NCI-H1436 (cell line): ENCODE measurements around the gene UBE3C.
A peak's percentile ranks its signal among the peaks of the same experiment; 100 is the strongest.
"Not testable (repeated sequence)": the region's sequence is repeated elsewhere in the genome, so short reads cannot be mapped to it uniquely, and the experiment has no call there.

Experiments used
- DNase-seq: peaks from one replicate; lab custom pipeline; 2025; lab: John Stamatoyannopoulos, UW

UBE3C gene

DNA sequence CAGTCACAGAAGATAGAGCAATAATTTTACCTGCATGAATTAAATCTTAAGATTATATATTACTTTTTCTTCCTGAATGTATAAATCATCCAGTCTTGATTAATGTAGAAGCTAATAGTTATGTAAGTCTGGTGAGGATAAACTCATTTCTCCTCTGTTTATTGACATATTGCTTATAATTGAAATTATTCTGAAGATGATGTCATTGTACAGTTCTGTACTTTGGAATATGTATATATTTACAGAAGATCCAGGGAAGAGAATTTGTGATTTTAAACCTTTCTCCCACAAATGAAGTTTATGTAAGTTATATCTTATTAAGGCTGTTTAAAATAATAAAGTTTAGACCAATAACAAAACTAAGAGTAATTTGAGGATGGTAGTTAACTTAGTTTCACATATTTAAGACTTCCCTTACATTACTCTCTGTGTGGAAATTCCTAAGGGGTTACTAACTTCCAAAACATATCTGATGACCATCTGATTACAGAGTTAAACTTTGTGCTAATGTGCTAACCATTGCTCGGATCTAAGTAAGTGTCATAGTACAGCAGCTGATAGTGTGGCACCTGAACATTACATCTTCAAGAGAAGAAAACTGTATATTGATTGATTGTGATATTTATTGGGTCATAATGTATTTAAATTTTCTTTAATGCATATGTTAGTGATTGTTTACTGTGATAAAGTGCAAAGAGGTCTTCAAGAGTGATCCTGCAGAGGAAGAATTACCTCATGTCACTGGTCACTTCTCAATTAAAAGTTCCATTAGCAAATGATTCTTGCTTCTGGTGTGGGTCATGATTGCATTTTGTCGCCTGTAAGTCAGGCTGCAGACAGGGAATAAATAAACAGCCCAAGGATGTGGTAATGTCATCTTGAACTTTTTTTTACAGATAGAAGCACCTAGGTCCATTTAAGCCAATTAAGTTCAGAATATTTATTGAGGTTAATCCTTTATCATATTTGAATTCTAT lies 96.9 kb downstream of the UBE3C start:
- DNase-seq = no peak

DNA sequence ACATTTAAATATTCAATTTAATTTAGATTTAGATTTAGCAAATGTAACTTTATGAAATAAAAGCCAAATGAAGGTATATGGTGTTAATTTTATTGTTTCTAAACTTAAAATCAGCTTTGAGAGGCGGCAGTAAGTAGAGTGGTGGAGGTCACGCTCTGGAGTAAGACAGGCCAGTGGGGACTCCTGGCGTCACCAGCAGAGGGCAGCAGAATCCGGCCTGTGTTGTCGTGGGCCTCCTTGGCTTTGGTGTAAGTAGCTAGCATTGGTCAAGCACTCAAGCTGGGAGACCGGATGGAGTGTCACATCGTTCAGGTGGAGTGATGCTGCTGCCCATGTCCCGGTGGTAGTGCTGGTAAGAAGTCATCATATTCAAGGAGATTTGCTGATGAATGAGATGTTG lies 99.4 kb downstream of the UBE3C start:
- no peak for DNase-seq

DNA sequence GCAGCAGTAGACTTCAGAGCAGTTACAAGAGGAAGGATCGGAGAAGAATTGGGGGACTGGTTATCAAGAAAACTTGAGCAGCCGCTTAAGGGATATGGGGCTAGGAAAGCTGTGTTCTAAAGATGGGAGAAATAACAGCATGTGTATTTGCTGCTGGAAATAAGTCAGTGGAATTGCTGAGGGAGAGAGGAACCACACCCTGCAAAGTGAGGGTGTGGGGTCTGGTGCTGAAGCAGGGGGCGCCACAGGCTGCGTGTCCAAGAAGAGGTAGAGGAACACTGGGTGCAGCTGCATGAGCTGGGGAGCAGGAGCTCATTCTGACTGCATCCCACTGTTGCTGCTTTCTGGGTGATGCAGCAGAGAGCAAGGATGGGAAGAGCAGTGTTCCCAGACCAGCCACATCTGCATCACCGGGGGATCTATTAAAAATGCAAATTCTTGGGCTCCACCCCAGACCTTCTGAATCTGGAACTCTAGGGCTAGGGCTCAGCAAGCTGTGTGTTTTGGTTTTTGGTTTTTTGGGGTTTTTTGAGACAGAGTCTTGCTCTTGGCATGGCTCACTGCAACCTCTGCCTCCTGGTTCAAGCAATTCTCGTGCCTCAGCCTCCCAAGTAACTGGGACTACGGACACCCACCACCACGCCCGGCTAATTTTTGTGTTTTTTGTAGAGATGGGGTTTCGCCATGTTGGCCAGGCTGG lies 101.0 kb downstream of the UBE3C start:
- no peak for DNase-seq

DNA sequence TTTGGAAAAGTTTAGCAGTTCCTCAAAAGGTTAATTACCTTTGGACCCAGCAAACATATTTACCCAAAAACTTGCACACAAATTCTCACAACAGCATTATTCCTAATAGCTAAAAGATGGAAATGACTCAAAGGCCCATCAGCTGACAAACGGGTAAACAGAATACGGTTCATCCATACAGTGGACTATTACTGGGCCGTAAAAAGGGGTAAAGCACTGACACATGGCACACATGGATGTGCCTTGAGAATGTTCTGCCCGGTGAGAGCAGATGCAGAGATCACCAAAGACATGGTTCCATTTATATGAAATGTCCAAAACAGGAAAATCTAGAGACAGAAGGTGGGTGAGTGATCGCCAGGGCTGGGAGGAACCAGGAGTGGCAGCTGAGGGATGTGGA lies 102.9 kb downstream of the UBE3C start:
- no peak for DNase-seq

DNA sequence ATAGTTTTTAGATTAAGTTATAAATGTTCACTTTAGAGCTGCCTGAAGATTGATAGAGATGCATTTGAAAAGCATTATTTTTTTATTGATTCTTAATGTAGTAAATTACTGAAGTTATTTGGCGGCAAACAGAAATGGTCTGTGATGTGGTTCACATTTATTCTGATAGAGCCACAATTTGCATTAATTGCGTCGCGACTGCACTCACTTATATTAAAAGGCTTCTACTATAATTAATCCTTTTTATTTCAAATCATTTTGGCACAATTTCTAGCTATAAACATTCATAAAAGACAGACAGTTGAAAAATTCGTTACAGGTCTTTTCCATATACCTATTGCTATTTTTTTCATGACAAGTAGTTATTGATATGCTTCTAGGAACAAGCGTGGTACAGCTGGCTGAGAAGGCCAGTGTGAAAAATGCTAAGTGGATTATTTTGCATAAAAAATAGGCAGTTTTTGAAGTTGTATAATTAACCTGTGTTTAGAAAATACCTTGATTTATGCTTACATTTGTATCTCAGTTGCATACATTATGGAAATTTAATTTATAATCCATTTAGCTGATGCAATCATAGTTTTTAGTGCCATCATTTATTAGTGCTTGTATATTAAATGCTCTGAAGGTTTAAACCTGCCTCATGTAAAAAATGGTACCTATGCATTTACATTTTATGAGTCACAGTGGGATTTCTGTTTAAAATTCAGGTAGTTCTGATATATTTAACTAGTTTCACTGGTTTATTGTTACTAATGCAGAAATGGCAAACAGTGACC lies 106.0 kb downstream of the UBE3C start:
- no peak for DNase-seq

DNA sequence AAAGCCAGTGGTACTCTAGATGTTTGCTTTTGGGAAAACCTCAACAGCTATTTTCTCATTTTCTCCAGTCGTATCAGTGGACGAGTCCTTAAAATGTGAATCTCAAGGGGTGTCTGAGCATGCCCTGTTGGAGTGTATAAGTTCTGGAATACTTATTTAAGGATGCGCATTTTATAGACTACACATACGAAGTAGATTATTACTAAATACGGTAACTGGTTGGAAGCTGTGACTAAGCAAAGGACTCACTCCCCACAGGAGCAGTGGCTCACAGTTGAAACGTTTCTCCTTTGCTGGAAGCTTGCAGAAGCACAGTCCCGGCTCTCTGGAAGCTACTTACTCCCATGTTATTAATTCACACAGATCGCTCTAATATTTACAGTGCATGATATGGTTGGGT lies 107.3 kb downstream of the UBE3C start:
- DNase-seq = no peak

DNA sequence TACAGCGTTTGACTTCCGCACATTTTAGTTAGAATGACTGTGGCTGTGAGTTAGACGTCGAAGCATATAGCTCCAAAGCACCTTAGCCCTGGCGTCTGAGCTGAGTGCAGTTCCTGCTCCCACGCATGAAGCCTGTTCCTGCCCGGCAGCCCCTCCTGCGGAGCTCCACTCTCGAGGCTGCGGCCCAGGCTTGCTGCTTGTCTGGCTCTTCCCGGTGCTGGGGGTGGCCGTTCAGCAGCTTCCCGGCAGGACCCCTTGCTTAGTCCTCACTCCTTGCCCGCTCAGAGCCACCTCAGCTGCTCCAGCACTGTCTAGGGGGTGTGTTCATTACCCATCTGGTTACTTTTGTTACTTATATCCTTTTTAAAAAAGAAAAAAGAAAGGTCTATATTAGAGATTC lies 109.9 kb downstream of the UBE3C start:
- no peak for DNase-seq

DNA sequence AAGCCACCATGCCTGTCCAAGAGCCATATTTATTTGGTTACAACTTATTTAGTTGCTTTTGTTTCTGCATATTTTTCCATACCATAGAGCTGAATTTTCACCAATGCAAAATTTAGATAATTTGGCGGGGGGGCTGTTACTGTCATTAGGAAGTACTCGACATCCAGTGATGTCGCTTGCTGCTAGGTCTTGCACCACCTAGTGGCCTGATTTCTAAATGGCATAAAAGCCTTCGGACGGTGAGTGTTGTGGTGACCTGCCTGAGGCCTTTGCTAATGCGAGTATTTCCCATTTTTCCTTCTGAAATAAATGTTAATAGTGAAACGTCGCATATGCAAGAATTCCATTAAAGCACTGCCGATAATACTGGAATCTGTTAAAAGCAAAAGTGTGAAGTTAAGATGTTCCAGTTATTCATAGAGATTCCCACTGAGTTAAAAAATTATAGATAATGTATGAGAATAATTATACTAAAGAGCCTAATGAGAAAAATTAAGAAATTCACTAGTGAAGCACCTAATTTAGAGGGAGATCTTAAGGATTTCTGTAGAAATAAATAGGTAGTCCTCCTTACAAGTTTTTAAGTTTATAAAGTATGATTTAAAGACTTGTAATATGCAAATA lies 112.0 kb downstream of the UBE3C start:
- DNase-seq = peak; percentile 51

DNA sequence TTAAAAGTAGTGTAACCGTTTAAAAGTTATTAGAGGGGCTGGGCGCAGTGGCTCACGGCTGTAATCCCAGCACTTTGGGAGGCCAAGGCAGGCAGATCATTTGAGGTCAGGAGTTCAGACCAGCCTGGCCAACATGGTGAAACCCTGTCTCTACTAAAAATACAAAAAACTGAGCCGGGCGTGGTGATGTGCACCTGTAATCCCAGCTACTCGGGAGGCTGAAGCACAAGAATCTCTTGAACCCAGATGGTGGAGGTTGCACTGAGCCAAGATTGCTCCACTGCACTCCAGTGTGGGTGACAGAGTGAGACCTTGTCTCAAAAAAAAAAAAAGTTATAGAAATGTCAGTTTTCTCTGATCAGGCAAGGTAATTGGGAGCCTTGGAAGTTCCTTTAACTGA lies 113.1 kb downstream of the UBE3C start:
- not testable (repeated sequence) for DNase-seq

DNA sequence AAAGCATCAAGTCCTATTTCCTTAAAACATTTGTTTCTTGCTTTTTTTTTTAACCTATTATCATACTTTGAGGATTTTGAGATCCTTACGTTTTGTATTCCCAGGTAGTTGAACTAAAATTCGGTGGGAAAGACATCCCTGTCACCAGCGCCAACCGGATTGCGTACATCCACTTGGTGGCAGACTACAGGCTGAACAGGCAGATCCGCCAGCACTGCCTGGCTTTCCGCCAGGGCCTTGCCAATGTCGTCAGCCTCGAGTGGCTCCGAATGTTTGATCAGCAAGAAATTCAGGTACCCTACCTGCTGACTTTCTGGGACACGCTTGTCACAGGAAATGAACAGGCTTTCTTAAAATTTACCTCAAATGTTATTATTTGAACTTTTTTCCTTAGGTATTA lies 115.1 kb downstream of the UBE3C start:
- DNase-seq = peak; percentile 77

DNA sequence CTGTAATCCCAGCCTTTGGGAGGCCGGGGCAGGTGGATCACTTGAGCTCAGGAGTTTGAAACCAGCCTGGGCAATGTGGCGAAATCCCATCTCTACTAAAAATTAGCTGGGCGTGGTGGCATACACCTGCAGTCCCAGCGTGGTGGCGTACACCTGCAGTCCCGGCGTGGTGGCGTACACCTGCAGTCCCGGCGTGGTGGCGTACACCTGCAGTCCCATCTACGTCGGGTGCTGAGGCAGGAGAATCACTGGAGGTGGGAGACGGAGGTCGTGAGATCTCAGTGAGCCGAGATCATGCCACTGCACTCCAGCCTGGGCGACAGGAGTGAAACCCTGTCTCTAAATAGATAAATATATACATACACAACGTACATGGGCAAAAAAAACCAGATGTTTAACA lies 116.1 kb downstream of the UBE3C start:
- DNase-seq = not testable (repeated sequence)

DNA sequence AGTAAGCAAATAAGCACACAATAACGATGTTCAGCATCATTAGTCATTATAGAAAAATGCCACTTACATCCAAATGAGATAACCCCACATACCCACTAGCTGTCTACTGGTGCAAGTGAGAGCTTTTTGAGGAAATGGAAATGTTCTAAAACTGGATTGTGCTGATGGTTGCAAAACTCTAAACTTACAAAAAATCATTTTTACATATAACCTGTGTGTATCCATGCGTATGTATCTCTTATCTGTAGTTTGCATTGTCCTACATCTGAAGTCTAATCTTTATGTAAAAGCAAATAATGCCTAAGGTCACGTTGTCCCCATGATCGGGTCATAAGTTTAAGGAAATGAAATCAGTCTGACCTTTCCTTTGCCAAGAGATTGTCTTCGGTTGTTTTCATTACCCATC lies 116.5 kb downstream of the UBE3C start:
- DNase-seq = no peak

DNA sequence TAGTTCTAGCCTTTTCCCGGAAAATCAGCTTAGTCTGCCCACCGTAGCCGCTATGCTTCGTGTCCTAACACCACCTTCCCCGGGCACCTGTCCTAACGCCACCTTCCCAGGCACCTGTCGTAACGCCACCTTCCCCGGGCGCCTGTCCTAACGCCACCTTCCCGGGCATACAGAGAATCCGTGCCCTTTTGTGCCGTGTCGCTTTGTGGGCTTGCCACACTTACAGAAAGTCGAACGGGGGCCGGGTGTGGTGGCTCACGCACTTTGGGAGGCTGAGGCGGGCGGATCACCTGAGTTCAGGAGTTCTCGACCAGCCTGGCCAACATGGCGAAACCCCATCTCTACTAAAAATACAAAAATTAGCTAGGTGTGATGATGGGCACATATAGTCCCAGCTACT lies 124.4 kb downstream of the UBE3C start:
- DNase-seq = no peak

DNA sequence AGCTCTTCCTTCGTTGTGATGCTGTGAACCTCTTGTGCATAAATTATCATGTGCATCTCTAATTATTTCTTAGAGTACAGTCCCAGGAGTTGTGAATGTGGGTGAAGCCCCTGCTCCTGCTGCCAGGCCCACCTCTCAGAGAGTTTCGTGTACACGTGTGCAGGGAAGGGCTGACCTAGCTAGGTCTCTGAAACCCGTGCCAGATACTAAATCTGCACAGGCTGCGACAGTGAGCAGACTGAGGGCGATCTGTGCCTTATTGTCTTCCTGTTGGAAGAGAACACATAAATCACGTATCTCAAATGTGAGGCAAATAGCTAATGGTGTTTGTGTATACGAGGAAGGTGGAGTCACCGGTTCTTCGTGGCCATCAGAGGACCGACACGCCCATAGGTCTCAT lies 126.3 kb downstream of the UBE3C start:
- no peak for DNase-seq

DNA sequence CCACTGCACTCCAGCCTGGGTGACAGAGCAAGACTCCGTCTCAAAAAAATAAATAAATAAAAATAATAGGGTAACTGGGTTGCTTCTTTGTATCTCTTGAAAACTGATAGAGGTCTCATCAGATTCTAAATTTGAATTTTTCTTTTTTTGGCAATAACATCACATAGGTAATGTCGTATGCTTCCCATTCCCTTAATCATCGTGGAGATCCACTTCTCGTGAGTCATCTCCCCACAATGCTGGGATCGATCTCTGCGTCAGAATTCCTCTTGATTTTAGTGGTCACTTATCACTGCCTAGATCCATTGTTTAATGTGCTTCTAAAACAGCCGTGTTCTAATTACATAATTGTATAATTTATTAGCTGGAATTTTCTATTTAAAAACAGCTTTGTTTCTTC lies 127.5 kb downstream of the UBE3C start:
- no peak for DNase-seq

DNA sequence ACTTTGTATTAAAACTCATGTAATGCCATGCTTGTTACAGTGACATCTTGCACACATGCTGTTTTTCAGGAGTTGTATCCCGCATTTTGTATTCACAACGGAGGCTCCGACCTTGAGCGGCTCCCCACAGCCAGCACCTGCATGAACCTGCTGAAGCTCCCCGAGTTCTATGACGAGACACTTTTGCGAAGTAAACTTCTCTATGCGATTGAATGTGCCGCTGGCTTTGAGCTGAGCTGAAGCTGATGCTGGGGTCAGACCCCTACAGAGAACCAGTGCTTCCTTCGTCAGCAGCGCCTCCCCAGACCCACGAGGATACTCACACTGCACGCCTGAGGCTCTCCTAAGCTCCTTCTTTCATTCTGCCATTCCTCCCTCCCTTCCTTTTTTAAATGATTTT lies 128.8 kb downstream of the UBE3C start:
- no peak for DNase-seq

DNA sequence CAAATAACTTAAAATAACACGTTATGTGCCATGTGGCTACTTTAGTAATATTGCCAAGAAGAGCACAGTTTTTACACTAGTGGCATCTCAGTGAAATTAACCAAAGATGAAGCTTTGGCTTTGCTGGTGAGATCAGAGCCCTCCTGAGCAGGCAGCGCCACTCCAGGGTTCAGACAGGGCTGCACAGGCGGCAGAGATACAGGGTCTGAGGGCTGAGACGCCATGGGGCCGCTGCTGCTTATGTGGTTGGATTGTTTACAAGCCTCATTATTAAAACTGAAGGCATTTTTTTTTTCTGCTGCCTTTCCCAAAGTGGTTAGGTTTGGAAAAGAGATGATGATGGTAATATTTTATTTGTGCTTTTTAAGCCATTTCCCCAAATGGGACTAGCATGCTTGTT lies 129.2 kb downstream of the UBE3C start:
- DNase-seq = no peak

DNA sequence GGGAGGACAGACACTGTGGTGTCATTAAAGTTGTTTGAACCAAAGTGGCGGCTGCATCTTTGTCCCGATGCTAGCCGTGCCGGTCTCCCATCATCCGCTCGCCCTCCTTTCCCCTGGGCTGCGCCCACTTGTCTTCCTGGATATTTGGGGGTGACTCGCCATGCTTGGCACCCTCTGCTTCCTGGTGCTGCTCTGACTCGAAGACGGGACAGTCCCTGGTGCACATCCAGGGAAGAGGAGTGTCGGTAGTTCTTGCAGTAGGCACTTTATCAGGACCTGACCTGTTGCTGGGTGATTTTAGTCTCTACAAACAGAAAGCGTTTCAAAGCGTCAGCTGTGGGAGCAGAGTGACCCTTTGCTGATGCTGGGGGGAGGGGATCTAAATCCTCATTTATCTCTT lies 129.8 kb downstream of the UBE3C start:
- DNase-seq = no peak

DNA sequence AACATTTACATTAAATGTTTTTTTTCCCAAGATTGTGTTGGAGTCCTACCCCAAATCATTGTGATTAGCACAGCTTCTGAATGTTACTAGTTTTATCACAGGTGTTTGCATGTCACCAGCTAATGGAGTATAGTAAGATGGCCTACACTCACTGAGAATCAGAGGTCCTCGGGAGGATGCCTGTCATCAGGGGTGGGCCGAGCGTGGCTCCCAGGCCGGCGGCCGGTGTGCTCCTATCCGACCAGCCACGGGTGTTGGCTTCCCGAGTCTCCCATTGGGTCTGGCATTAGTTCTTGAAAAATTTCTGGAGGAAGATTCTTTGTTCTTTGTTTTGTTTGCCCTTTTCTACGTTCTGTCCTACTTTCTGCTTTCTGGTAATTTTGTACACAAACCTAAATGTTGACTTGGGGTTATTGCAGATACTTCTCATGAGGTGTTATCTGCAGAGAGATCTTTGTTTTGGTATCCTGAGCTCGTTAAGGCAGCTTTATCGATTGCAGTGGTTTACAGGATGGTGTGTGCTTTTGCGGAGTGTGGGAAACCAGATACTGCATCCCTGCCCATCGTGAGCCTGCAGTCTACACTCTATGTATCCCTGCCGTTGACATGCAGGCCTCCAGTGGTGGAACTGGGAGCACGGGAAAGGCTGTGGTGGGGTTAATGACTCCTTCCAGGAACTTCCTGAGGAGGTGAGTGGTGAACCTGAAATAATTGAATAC lies 130.8 kb downstream of the UBE3C start:
- no peak for DNase-seq

DNA sequence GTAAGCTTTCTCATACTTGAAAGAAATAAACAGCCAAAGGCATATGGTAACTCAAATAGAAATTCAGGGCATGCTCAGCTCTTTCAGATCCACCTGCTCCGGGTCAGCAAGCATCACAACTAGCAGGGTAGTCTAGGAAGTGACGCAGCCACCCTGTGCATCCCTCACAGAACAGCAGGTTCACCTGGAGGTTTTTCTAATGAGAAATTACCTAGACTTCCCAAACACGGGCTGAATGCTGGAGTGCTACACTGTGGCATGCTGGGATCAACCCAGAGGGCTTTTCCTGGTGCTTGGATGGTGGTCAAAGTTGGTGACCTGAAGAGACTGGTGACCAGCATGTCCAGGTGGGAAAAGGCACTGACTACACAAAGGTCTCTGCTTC lies 131.3 kb downstream of the UBE3C start:
- DNase-seq = no peak

DNA sequence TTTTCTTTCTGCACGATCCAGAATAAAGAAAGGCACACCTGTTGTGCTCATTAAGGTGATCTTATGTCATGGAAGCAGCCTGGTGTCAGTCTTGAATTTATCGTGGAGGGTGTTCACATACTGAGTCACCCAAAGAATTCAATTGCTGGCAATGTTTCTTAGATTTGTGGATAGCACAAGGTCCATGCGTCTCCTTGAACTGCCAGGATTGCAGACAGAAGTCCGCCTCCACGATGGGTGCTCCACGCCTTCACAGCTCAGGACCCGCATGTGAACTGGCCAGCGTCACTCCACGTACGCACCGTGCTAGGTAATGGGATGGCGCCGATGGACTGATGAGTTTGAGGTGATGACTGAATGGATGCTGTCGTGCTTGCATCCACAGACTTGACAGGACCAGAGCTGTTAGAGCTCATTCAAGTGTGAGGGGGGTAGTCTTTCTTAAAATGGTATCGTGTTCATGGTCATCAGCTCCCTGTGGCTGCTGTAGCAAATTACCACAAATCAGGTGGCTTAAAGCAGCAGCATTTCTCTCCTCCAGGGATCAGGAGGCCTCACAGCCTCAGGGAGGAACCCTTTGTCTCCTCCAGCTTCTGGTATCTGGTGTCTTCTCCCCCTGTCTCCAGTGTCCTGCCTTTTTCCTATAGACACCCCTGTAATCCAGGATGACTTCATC lies 132.7 kb downstream of the UBE3C start:
- DNase-seq = no peak
